CD4-positive, alpha-beta T cell treated with Interferon alpha-2 for 1 hour (primary cell): ENCODE results near the gene RBPJ.
A peak's percentile ranks its signal among the peaks of the same experiment; 100 is the strongest.

Experiments used
- DNase-seq, 2 donors: peaks; one replicate each; pipeline ENCODE4 v3.0.0-alpha.2; 2020 to 2022

The RBPJ gene

GRCh38 chr4:26320538-26321372, at the start of gene RBPJ:
TSS of gene RBPJ (plus strand) at chr4:26321014. CDS start at chr4:26321029, 15 bp downstream.
- DNase-seq = peak; percentile 86 to 91

GRCh38 chr4:26271703-26272102, 49.1 kb upstream of the RBPJ start:
- no peak for DNase-seq

- no peak for DNase-seq
These were observed 47.9 kb upstream of the RBPJ start for GRCh38 chr4:26272654-26273615.

GRCh38 chr4:26273616-26273980, 47.2 kb upstream of the RBPJ start:
- peak in 1 of 2 donors; percentile 22 for DNase-seq

GRCh38 chr4:26275281-26275680, 45.5 kb upstream of the RBPJ start:
- no peak for DNase-seq

GRCh38 chr4:26279446-26279845, 41.4 kb upstream of the RBPJ start:
- no peak for DNase-seq

- DNase-seq = no peak
These were observed 38.9 kb upstream of the RBPJ start for GRCh38 chr4:26281881-26282280.

GRCh38 chr4:26284536-26284935, 36.3 kb upstream of the RBPJ start:
- DNase-seq = no peak

- no peak for DNase-seq
These were observed 35.5 kb upstream of the RBPJ start for GRCh38 chr4:26285272-26285671.

- no peak for DNase-seq
These were observed 33.1 kb upstream of the RBPJ start for GRCh38 chr4:26287756-26288155.

GRCh38 chr4:26288355-26288909, 32.4 kb upstream of the RBPJ start:
- peak; percentile 24 to 52 for DNase-seq

GRCh38 chr4:26289401-26289800, 31.4 kb upstream of the RBPJ start:
- no peak for DNase-seq

GRCh38 chr4:26290321-26290720, 30.5 kb upstream of the RBPJ start:
- DNase-seq = no peak

GRCh38 chr4:26294904-26295303, 25.9 kb upstream of the RBPJ start:
- no peak for DNase-seq

- DNase-seq = no peak
These were observed 24.8 kb upstream of the RBPJ start for GRCh38 chr4:26296021-26296420.

- no peak for DNase-seq
These were observed 24.3 kb upstream of the RBPJ start for GRCh38 chr4:26296514-26296913.

GRCh38 chr4:26297219-26297618, 23.6 kb upstream of the RBPJ start:
- no peak for DNase-seq

GRCh38 chr4:26298198-26298947, 22.4 kb upstream of the RBPJ start:
- DNase-seq = no peak

GRCh38 chr4:26299254-26299882, 21.4 kb upstream of the RBPJ start:
- peak in 1 of 2 donors; percentile 30 for DNase-seq

- no peak for DNase-seq
These were observed 20.2 kb upstream of the RBPJ start for GRCh38 chr4:26300314-26301307.
